ENCODE results near the gene KITLG.

DNA sequence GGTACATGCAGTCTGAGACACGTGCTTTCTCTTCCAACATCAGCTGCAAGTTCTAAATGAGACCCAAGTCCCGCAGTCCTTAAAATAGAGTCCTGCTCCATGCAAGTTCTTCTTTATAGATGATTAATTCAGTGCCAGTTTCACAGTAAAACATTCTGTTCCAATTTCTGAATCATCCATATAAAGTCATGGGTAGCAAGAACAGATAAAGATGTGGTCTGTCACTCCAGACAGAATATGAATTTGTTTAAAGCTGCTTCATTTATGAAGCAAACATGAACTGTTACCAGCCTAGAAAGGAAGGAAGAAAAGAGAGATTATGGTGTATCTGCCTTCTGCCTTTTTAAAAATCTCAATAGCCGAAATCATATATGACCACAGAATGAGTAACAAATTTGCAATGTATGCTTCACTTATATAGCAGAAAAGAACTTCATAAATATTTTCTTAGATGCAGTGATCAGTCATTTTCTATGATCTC lies 83.3 kb downstream of the KITLG start:
- TF ChIP-seq POLR2A (IDR thresholded peaks at IDR 0.05) = no peak
- TF ChIP-seq, protein P1, sequence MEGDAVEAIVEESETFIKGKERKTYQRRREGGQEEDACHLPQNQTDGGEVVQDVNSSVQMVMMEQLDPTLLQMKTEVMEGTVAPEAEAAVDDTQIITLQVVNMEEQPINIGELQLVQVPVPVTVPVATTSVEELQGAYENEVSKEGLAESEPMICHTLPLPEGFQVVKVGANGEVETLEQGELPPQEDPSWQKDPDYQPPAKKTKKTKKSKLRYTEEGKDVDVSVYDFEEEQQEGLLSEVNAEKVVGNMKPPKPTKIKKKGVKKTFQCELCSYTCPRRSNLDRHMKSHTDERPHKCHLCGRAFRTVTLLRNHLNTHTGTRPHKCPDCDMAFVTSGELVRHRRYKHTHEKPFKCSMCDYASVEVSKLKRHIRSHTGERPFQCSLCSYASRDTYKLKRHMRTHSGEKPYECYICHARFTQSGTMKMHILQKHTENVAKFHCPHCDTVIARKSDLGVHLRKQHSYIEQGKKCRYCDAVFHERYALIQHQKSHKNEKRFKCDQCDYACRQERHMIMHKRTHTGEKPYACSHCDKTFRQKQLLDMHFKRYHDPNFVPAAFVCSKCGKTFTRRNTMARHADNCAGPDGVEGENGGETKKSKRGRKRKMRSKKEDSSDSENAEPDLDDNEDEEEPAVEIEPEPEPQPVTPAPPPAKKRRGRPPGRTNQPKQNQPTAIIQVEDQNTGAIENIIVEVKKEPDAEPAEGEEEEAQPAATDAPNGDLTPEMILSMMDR (IDR thresholded peaks at IDR 0.05) = no peak
